Midbrain (tissue), 1 donor: Measurements from ENCODE around the gene NKIRAS2.

Experiments used
- DNase-seq: peaks from one replicate; lab custom pipeline; 2025; lab: John Stamatoyannopoulos, UW

NKIRAS2 gene

GRCh38 chr17:42026857-42027589 is 7.1 kb downstream of the NKIRAS2 start:
- DNase-seq = no peak

DNA sequence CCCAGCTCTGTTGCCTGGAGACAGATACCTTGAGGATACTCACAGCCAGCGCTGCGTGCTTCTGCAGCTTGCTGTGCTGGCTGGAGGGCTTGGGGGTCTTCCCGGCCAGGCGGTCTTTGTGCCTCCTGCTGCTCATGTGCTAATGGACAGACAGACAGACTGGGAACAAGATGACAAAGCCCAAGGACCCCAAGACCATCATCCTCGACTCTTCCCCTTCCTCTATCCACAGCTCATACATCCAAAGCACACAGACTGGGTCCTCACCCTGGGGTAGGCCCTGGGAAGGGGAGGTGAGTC is 7.7 kb downstream of the NKIRAS2 start:
- no peak for DNase-seq

DNA sequence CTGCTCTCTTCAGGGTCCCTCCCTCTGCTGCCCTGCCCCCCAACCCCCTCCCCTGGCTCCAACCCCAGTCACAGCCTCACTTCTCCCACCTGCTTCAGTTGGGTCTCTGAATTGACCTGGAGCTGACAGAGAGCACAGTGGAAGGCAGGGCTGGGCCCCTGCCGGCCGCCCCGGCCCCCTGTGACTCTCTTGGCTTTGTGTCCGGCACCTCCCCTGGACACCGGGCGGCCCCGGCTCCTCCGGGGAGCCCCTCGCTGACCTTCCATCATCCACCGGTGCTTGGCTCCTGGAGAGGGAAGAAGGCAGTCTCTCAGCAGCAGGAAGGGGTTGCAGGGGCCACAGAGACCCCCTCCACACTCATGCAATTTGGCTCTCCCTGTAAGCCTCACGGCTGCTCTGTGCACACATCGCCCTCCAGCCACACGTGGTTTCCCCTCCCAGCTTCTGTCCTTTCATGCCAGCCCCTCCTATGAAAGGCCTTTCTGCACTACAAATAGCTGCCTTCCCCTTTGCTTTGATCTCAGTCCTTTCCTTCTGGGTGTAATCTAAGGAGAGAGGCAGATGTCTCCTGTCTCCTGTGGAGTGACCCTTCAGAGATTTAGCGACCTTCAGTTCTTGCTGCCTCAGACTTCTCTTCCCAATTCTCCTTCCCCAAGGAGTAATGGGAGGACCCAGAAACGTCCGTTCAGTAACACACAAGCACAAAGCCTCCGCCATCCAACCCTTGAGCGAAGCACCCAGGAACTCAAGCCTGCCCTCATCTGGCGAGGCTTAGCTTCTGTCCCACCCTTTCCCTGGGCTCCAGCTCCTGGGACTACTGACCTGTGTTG is 8.3 kb downstream of the NKIRAS2 start:
- DNase-seq = no peak

GRCh38 chr17:42028791-42029127 is 8.9 kb downstream of the NKIRAS2 start:
- no peak for DNase-seq

DNA sequence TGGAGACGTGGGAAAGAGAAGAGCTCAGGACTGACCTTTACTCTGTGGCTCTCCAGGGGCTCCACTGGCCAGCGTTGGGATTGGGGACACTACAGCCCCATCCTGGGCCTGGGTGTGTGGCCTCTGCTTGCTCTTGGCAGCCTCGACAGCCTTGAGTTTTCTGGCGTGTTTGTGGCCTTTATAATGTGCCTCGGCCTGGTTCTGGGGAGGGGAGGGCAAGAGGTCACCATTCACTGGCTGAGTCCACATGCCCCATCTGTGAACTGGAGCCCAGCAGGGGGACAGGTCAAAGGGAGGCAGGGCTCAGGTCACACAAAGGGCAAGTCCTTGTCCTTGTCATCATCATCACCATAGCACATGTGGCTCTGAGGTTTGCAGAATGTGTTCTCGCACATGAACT is 11.7 kb downstream of the NKIRAS2 start:
- no peak for DNase-seq

DNA sequence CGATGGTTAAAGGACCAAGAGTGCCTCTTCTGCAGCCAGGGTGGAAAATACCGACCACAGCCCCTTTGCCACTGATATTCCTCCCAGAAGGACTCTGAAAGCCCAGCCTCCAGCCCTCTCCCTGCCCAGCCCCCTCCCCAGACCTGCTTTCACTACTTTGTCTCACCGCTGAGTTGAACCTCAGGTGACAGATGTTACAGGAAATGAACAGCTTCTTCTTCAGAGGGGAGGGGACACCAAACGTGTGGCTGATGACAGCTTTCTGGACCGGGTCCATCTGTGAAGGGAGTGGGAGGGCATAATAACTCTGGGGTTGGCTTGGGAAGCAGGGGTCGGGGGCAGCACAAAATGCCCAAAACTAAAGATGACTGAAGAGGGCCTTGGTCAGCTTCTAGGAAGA is 14.2 kb downstream of the NKIRAS2 start:
- DNase-seq = no peak

- no peak for DNase-seq
Observed at GRCh38 chr17:42038221-42038973, 18.5 kb downstream of the NKIRAS2 start.

GRCh38 chr17:42039794-42040763 is 20.2 kb downstream of the NKIRAS2 start:
- DNase-seq = no peak

- DNase-seq = no peak
Observed at GRCh38 chr17:42040818-42041217, 20.9 kb downstream of the NKIRAS2 start.

- DNase-seq = no peak
Observed at GRCh38 chr17:42041619-42042018, 21.7 kb downstream of the NKIRAS2 start.

DNA sequence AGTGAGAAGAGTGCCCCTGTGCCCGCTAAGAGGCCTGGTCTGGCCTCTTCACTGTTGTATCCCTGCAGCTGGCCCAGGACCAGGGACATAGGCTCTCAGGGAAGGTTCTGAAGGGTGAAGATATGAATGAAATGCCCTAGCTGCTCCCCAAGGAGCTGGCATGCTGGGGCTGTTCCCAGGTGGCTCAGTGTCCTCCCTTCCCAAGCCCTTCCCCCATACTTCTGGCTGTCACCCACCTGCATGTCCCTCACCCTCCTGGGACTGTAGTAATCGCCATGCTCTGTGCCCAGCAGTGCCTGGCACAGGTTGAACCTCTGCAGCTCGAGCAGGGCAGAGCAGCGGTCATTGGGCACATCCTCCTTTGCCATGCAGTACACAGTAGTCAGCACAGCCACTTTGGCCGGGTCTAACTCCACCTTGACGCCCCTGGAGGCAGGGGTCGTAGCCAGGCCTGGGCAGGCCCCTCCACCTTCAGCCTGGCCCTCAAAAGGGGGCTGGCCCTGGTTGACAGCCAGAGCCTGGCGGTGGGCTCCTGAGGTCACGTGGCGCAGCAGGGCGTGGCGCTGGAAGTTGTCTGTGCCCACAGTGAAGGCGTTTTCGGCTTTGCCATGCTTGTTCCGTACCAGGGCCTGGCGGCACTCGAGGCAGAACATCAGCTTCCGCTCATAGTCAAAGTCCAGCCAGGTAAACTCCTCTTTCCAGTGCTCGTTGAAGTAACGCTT is 22.9 kb downstream of the NKIRAS2 start:
- no peak for DNase-seq

DNA sequence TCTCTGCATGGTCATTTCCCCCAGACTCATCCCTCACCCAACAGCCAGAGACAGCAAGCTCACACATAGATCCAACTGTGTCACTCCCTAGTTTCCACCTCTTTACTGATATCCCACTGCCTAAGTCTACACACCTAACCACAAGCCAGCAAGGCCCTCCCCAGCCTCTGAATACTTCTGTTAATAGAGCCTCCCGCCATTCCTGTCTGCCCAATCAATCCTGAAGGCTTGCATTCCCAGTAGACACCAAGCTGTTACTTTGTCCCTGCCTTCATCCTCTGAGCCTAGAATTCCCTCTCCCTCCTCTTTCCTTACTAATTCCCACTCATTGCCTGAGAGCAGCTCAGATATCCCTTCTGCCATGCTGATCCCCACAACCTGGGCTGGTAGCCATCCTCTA is 25.8 kb downstream of the NKIRAS2 start:
- DNase-seq = no peak

DNA sequence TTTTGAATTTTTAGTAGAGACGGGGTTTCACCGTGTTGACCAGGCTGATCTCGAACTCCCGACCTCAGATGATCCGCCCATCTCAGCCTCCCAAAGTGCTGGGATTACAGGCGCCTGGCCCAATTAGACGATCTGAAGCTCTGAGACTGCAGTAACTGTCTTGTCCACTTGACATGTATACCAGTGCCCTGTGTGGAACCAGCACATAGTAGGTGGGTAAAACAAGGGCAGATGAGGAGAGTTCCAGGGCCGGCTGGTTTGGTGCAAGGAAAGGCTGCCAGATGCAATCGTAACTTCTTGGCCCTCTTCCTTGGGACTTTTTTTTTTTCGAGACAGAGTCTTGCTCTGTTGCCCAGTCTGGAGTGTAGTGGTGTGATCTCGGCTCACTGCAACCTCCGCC is 27.5 kb downstream of the NKIRAS2 start:
- DNase-seq = no peak

GRCh38 chr17:42049834-42050392 is 30.0 kb downstream of the NKIRAS2 start:
- peak; percentile 1 for DNase-seq

DNA sequence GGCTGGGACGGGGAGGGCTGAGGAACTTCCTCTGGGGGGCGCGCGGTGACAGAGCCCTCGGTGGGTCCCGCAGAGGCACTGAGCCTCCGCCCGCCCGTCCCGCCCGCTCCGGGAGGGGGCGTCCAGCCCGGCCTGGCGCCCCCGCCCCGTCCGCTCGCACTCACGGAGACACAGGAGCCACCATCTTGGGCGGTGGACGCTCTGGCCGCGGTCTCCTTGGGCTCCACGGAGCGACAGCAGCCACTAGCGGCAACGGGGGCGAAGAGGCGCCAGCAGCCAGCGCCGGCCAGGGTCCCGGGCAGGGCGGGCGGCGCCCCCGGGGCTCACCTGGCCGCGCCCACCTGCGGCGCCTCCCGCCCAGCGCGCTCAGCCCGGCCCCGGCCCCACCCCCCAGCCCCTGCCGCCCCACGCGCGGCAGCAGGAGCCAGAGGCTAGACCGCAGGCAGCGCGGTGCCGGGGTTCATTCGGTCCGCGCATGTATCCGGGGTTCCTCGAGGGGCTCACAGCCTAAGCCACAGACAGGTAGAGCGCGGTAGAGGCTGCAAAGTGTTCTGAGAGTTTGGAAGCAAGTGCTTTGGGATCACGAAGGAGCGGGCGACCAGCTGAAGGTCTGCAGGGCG is 30.6 kb downstream of the NKIRAS2 start, which contains the start of gene C17orf113:
TSS of gene C17orf113 (minus strand) at position 209 of the 620 bp plus-strand sequence. CDS start 7,225 bp downstream, outside the sequence.
- peak; percentile 45 for DNase-seq

GRCh38 chr17:42051013-42051400 is 31.1 kb downstream of the NKIRAS2 start:
- no peak for DNase-seq

DNA sequence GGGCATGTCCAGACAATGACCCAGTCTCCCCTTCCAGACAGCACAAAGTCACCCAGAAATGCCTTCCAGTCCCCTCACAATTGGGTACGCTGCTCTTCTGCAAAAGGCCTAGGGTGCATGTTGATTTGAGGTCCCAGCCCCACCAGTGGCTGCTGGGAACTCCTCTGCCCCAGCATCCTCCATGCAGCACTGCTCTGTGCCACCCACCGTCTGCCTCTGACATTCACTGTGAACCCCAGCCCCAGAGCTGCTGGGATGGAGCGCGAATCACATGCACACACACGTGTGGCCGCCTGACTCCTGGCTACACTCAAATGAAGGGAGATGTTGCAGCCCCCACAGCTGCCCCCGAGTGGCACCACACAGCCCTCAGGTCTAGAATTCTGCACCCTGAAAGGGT is 31.8 kb downstream of the NKIRAS2 start:
- DNase-seq = no peak

DNA sequence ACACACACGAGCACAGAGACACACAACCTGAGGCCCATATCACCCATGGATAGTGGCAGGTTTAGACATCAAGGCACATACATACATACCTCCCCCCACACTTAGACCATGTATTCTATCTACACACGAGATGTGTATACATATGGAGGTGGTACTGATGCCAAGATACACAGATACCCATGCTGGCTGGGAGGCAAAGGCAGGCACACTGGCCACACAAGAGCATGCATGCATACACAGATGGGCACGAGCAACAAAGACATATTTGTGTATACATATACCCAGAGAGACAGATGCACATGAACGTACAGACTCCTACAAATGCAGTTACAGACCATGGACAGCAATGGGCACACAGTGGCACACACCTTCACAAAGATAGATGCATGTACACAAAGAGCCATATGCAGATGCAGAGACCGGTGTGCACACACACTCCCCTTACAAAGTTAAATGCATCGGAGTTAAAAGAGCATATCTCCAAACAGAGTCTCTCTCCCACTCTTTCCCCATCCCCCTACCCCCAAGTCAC is 32.5 kb downstream of the NKIRAS2 start:
- DNase-seq = no peak

- no peak for DNase-seq
Observed at GRCh38 chr17:42053731-42054500, 34.0 kb downstream of the NKIRAS2 start.
